Endothelial cell of umbilical vein (primary cell): Measurements from ENCODE around the gene LRP1B. TPM values are rescaled to one million over a fixed set of nuclear protein-coding genes. Genes with fewer than 3 reads are reported as not detected.

Experiments
- BruUV-seq: library from RNA; stranded (reverse); fragments of 400-500 nt; replicated peaks from 2 replicates; lab custom pipeline; 2021; lab: Mats Ljungman, UMichigan
- CTCF ChIA-PET: fragments of 300-600, 350-600 bp; sonication (Branson Sonifier 250); formaldehyde crosslinking; loops from one replicate; lab custom pipeline; 2021; ENCODE audit warnings: antibody characterized with exemption, inconsistent platforms; lab: Charles Lee
- POLR2A ChIA-PET: fragments of 300-600, 350-600 bp; sonication (Branson Sonifier 250); formaldehyde crosslinking; loops from one replicate; lab custom pipeline; 2021; ENCODE audit warnings: antibody characterized with exemption, inconsistent platforms; lab: Charles Lee
- DNase-seq: peaks from one replicate; pipeline ENCODE4 v3.0.0-alpha.2; 2011; ENCODE audit warnings: low read depth, low spot score
- FAIRE-seq: peaks from 2 replicates; lab custom pipeline; 2011; peaks lifted over from hg19 to GRCh38; lab: Jason Lieb, UNC
- H2AFZ ChIP-seq: 2 replicates; pipeline ENCODE4 v1.6.0; 2012; ENCODE audit warnings: low read depth, low read length, control low read depth, inconsistent platforms
- H3K27ac ChIP-seq: 2 replicates; pipeline ENCODE4 v1.5.1; 2011; ENCODE audit warnings: low read depth, mild to moderate bottlenecking, control low read depth, low read length, moderate library complexity; ENCODE audit not compliant: insufficient read depth
- H3K27me3 ChIP-seq, 2 experiments: 2 replicates each; pipeline versions ENCODE4 v1.6.0 to v1.6.1; 2011; ENCODE audit warnings: low read length in 2 of 2, mixed read lengths in 1 of 2; ENCODE audit not compliant: control insufficient read depth in 2 of 2, insufficient read depth in 2 of 2
- H3K36me3 ChIP-seq, 2 experiments: 2 replicates in 1 of 2; 3 replicates in 1 of 2; pipeline ENCODE4 v1.5.1; 2011; ENCODE audit warnings: low read length in 2 of 2, mild to moderate bottlenecking in 1 of 2, moderate library complexity in 1 of 2; ENCODE audit not compliant: control insufficient read depth in 2 of 2, insufficient read depth in 2 of 2; ENCODE audit errors: extremely low read depth in 1 of 2
- H3K4me1 ChIP-seq: 3 replicates; pipeline ENCODE4 v1.5.1; 2011; ENCODE audit warnings: mild to moderate bottlenecking, low read length; ENCODE audit not compliant: control insufficient read depth, insufficient read depth; ENCODE audit errors: extremely low read depth
- H3K4me2 ChIP-seq: 2 replicates; pipeline ENCODE4 v1.6.1; 2011; ENCODE audit warnings: low read length, control low read depth, mixed read lengths; ENCODE audit not compliant: insufficient read depth
- H3K4me3 ChIP-seq, 3 experiments: fragments of 200-600 bp in 1 of 3; sonication (generic), shearing (Covaris generic) in 1 of 3; replicated peaks in 1 of 3; 2 replicates each; pipeline ENCODE4 v1.5.1; 2011 to 2016; ENCODE audit warnings: control low read depth in 3 of 3, low read length in 3 of 3, mild to moderate bottlenecking in 2 of 3, inconsistent platforms in 1 of 3, low read depth in 1 of 3, moderate library complexity in 1 of 3; ENCODE audit not compliant: insufficient read depth in 1 of 3
- H3K79me2 ChIP-seq: 2 replicates; pipeline ENCODE4 v1.6.0; 2012; ENCODE audit warnings: low read length, inconsistent platforms; ENCODE audit not compliant: control insufficient read depth, insufficient read depth
- H3K9ac ChIP-seq: replicated peaks from 2 replicates; pipeline ENCODE3; 2011; ENCODE audit warnings: low read length, control low read depth; ENCODE audit not compliant: insufficient read depth; ENCODE audit errors: extremely low read depth
- H3K9me1 ChIP-seq: replicated peaks from 3 replicates; pipeline ENCODE4 v1.6.0; 2011; ENCODE audit warnings: mild to moderate bottlenecking, low read length; ENCODE audit not compliant: control insufficient read depth, insufficient read depth; ENCODE audit errors: extremely low read depth
- H3K9me3 ChIP-seq: replicated peaks from 2 replicates; pipeline ENCODE4 v1.5.1; 2012; ENCODE audit warnings: low read length, inconsistent platforms; ENCODE audit not compliant: control insufficient read depth, insufficient read depth
- H4K20me1 ChIP-seq: replicated peaks from 2 replicates; pipeline ENCODE3; 2011; ENCODE audit warnings: mild to moderate bottlenecking, low read length; ENCODE audit not compliant: control insufficient read depth, insufficient read depth; ENCODE audit errors: extremely low read depth
- CTCF ChIP-seq, 2 donors: IDR thresholded peaks; 1 replicate in 1 of 2; 2 replicates in 1 of 2; pipeline ENCODE4 v1.5.1; 2011; ENCODE audit warnings: low read length in 2 of 2, mild to moderate bottlenecking in 2 of 2, moderate library complexity in 2 of 2, control low read depth in 1 of 2, inconsistent platforms in 1 of 2, low read depth in 1 of 2; ENCODE audit not compliant: insufficient read depth in 1 of 2; ENCODE audit errors: extremely low read depth in 1 of 2
- EZH2 ChIP-seq: IDR thresholded peaks from 2 replicates; pipeline ENCODE4 v1.6.1; 2012; ENCODE audit warnings: borderline replicate concordance, low read depth, mild to moderate bottlenecking, moderate library complexity, low read length, inconsistent platforms; ENCODE audit not compliant: severe bottlenecking
- FOS ChIP-seq: IDR thresholded peaks from 2 replicates; pipeline ENCODE4 v1.6.1; 2011; ENCODE audit warnings: mild to moderate bottlenecking, low read length, moderate library complexity, borderline replicate concordance; ENCODE audit not compliant: insufficient read depth
- GATA2 ChIP-seq: IDR thresholded peaks from 2 replicates; pipeline ENCODE4 v1.7.0; 2011; ENCODE audit warnings: low read depth, mild to moderate bottlenecking, moderate library complexity, mixed read lengths, low read length; ENCODE audit not compliant: insufficient read length, insufficient read depth
- JUN ChIP-seq: IDR thresholded peaks from 2 replicates; pipeline ENCODE4 v1.6.1; 2011; ENCODE audit warnings: borderline replicate concordance, low read depth; ENCODE audit not compliant: insufficient read length, insufficient read depth
- MAX ChIP-seq: IDR thresholded peaks from 2 replicates; pipeline ENCODE4 v1.6.1; 2011; ENCODE audit not compliant: insufficient read depth, insufficient read length
- MYC ChIP-seq: IDR thresholded peaks from one replicate; pipeline ENCODE4 v1.6.1; 2011; ENCODE audit warnings: mild to moderate bottlenecking, low read depth, low read length
- POLR2A ChIP-seq: IDR thresholded peaks from 2 replicates; pipeline ENCODE4 v1.6.1; 2012; ENCODE audit warnings: low read depth, mild to moderate bottlenecking, control low read depth, low read length
- POLR2AphosphoS5 ChIP-seq: IDR thresholded peaks from 2 replicates; pipeline ENCODE4 v1.6.1; 2012; ENCODE audit warnings: low read depth, mild to moderate bottlenecking, control low read depth, low read length, moderate library complexity; ENCODE audit not compliant: insufficient read depth
- dilution Hi-C: fragments of 300-500 bp; cut with MboI; formaldehyde crosslinking; loops from one replicate; pipeline ENCODE4 v1.15.0; 2019; ENCODE audit warnings: low sequenced_read_pairs; ENCODE audit not compliant: extremely low pct_ligation_motif_present
- intact Hi-C: fragments of 100-400 bp; cut with micrococcal nuclease; formaldehyde crosslinking; loops from one replicate; pipeline ENCODE4 v1.10.0; 2022
- polyA plus RNA-seq, 4 experiments: library from polyadenylated mRNA; depleted of rRNA in 3 of 4; stranded (reverse) in 3 of 4; unstranded in 1 of 4; fragments of >200 nt; gene quantifications; 2 replicates each; pipeline versions ENCODE4 v1.2.1 to v1.2.3, GENCODE V29; 2011 to 2012; ENCODE audit warnings: missing spikeins in 1 of 4
- total RNA-seq: library from RNA; stranded (reverse); gene quantifications from 2 replicates; pipeline ENCODE4 v1.2.3, GENCODE V29; 2021

Gene LRP1B
- total and polyA plus RNA-seq, 2 donors (not counting 3 experiments of a cell fraction or from before 2014, with no cell fraction given): 0.03 to 0.07 TPM

DNA sequence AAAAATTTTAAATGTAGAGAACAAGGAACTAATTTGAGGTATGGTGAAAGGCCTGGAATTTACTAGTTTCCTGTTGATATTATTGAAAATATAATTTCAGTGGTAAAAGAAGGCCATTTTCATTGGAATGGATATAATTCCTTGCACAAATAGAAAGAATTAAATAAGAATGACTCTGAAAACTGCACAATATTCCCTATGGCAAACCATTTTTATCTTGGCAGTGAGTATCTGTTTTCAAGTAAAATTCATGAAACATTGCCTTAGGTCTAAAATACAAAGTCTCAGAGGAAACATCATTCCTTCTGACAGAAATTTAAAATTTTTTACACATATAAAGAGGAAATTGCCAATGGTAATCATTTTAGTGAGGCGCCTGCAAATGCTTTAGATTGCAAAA lies 1468.3 kb downstream of the LRP1B start:
- no peaks in the 10 kb centered on the region for H4K20me1 ChIP-seq
- H3K4me1 ChIP-seq: peaks cover 8% of the 10 kb centered on the region
- CTCF ChIA-PET: no interaction called here
- H3K9ac ChIP-seq: no peak overlapping the region
- H3K79me2 ChIP-seq: no peaks in the 10 kb centered on the region
- FAIRE-seq: no peak
- POLR2A ChIA-PET: no interaction called here
- no peak for DNase-seq
- H3K4me3 ChIP-seq: no peak overlapping the region
- dilution Hi-C loops (no loop called here), intact Hi-C loops (no loop called here)
- no peak overlapping the region for H3K4me2 ChIP-seq
- H3K27me3 ChIP-seq: no peaks in the 10 kb centered on the region
- BruUV-seq: no TSS peak
- TF ChIP-seq MYC (no peak), GATA2 (no peak), MAX (no peak), JUN (no peak)
- H3K9me3 ChIP-seq: no peaks in the 10 kb centered on the region
- H3K36me3 ChIP-seq: no peaks in the 10 kb centered on the region
- no peak overlapping the region for H2AFZ ChIP-seq
- no peaks in the 10 kb centered on the region for H3K9me1 ChIP-seq
- no peak overlapping the region for H3K27ac ChIP-seq

- intact Hi-C loops: no loop called here
- H3K27ac ChIP-seq: no peak overlapping the region
These were observed 1471.8 kb downstream of the LRP1B start for GRCh38 chr2:140658760-140659692.

More at GRCh38 chr2:140658760-140659692, 1471.8 kb downstream of the LRP1B start:
- Histone ChIP-seq H3K79me2 (no peaks in the 10 kb centered on the region), H3K9me1 (no peaks in the 10 kb centered on the region), H4K20me1 (no peaks in the 10 kb centered on the region), H2AFZ (peak overlapping the region; percentile 70), H3K9me3 (no peaks in the 10 kb centered on the region), H3K4me2 (no peak overlapping the region), H3K36me3 (no peaks in the 10 kb centered on the region), H3K4me1 (peaks cover 21% of the 10 kb centered on the region), H3K9ac (no peak overlapping the region), H3K27me3 (no peaks in the 10 kb centered on the region), H3K4me3 (no peak overlapping the region)
- ChIA-PET CTCF (interaction anchor here (0.9 to 1.9 kb wide), 2 partner anchors 36 to 205 kb away, joined by 4 read pairs; no protein-coding TSS in a partner anchor), POLR2A (interaction anchor here (0.6 to 0.7 kb wide), 2 partner anchors 32 to 419 kb away, joined by 3 to 4 read pairs; no protein-coding TSS in a partner anchor)
- BruUV-seq: no TSS peak
- no peak for TF ChIP-seq FOS
- no peak for TF ChIP-seq CTCF (IDR thresholded peaks at IDR 0.05; ENCODE audit: extremely low read depth in 1 of 2, insufficient read depth in 1 of 2, low read depth in 1 of 2, low read length in 2 of 2)
- no peak for TF ChIP-seq GATA2
- TF ChIP-seq JUN: no peak
- no peak for TF ChIP-seq EZH2
- no peak for TF ChIP-seq MYC
- no peak for TF ChIP-seq POLR2AphosphoS5
- no peak for TF ChIP-seq MAX
- no peak for TF ChIP-seq POLR2A
- dilution Hi-C loops: no loop called here
- DNase-seq: no peak
- FAIRE-seq: no peak
